Measurements from ENCODE around the gene EXOC3. TPM values are rescaled to one million over a fixed set of nuclear protein-coding genes. Genes with fewer than 3 reads are reported as not detected.

The EXOC3 gene
- total RNA-seq, 4 donors from 2014 or later = 69.9 to 240 (median 76.1) TPM

DNA sequence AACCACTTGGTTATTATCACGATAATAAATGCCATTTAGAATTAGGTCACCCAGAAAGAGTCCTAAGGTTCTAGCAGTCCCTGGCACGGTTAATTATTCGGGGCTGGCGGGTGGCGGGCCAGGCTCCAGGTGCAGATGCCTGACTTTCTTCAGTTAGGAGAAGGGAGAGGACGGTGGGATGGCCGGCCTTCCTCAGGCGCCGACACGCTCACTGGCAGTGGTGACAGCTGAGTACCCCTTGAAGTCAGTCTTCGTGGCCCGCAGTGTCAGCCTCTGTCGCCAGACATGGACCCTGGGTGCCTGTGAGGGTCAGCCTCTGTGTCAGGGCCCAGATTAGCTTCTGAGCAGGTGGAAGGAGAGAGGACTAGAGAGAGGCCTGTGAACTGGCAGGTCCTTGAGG is 21.1 kb upstream of the EXOC3 start:
- WGBS, 2 donors (ENCODE audit: low coverage in 1 of 2) = 93% methylated on average over 13 of the region's 13 CpGs; no CpG with 5 or more reads in 1 of the 2 donors

DNA sequence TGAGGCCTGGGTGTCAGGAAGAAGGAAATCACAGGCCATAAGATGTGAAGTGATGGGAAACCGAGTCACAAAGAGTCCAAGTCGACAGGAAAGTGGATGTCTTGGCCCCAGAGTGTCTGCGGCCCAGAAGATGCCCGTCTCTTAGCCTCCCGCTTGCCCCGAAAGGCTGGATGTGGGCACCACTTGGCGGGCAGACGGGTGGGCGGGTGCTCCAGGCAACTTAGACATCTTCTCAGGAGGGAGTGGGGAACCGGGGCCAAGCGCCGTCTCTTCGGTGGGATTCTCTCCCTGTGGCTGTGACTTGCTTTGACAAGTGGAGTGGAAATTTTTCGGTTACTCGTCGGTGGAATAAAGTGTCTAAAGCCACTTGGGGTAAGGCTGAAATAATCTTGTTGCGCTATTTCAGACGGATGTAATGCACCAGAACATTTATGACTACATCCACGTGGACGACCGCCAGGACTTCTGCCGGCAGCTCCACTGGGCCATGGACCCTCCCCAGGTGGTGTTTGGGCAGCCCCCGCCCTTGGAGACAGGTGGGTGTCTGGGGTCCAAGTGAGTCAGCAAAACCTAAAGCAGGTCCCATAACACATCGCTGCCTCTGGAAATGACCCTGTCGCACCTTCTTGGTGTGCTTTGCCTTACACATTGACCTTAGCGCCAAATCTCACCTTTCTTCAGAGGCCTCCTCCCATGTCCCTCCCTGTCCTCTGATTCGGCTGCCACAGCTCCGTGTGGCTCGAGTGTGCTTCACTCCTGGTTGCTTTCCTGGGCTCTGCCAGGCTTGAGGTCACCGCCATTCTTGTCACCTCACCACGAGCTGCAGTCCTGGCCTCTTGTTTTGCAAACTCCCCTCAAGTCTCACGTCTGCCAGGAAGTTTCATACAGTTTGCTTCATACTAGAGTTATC is 20.4 kb upstream of the EXOC3 start:
- H3K27me3 ChIP-seq = no peaks in the 10 kb centered on the region
- H3K27ac ChIP-seq = no peak overlapping the region
- TF ChIP-seq EP300 (IDR thresholded peaks at IDR 0.05; ENCODE audit: low read depth) = no peak
- TF ChIP-seq CTCF (IDR thresholded peaks at IDR 0.05) = no peak
- TF ChIP-seq POLR2AphosphoS5 (IDR thresholded peaks at IDR 0.05) = no peak
- TF ChIP-seq POLR2A (IDR thresholded peaks at IDR 0.05) = no peak
- no peaks in the 10 kb centered on the region for H3K36me3 ChIP-seq
- WGBS, 2 donors (ENCODE audit: low coverage in 1 of 2) = 59 to 88% methylated on average over 5 to 32 of the region's 32 CpGs
- no peaks in the 10 kb centered on the region for H3K4me1 ChIP-seq
- in situ Hi-C loops (cut with MboI; ENCODE audit: low pct_ligation_motif_present in 1 of 4, low pct_unique_long_range_greater_than_20kb in 1 of 4, low sequenced_read_pairs in 3 of 4) = no loop called here
- no peak overlapping the region for H3K4me3 ChIP-seq
- no peaks in the 10 kb centered on the region for H3K9me3 ChIP-seq
- no peak for DNase-seq
- intact Hi-C loops (cut with DNase I; ENCODE audit: low total_unique reads) = no loop called here

More for the DNA sequence above, 21.1 kb upstream of the EXOC3 start:
- no peak for TF ChIP-seq CTCF (IDR thresholded peaks at IDR 0.05)
- TF ChIP-seq POLR2AphosphoS5 (IDR thresholded peaks at IDR 0.05) = no peak
- TF ChIP-seq POLR2A (IDR thresholded peaks at IDR 0.05) = no peak
- no peak for TF ChIP-seq EP300 (IDR thresholded peaks at IDR 0.05; ENCODE audit: low read depth)
- Histone ChIP-seq H3K9me3 (no peaks in the 10 kb centered on the region), H3K4me3 (no peak overlapping the region), H3K27me3 (no peaks in the 10 kb centered on the region), H3K27ac (no peak overlapping the region), H3K36me3 (no peaks in the 10 kb centered on the region), H3K4me1 (no peaks in the 10 kb centered on the region)
- intact Hi-C loops (cut with DNase I; ENCODE audit: low total_unique reads) = no loop called here
- in situ Hi-C loops (cut with MboI; ENCODE audit: low pct_ligation_motif_present in 1 of 4, low pct_unique_long_range_greater_than_20kb in 1 of 4, low sequenced_read_pairs in 3 of 4) = no loop called here
- DNase-seq = no peak

DNA sequence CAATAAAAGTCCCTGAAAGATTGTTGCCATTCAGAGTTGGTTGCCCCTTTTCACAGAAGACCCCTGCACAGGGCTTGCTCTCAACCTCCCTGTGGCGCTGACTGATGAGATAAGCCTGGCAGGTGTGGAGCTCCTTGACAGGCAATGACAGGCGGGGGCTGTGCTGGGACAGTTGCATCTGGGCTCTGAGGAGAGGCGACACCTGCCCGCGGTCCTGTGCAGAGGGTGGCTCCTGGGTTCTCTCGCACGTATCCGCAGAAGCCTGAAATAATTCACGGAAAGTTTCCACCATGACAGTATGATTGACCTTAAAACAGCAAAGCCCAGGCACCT is 19.8 kb upstream of the EXOC3 start:
- Histone ChIP-seq H3K4me1 (no peaks in the 10 kb centered on the region), H3K27ac (no peak overlapping the region), H3K9me3 (no peaks in the 10 kb centered on the region), H3K27me3 (no peaks in the 10 kb centered on the region), H3K36me3 (no peaks in the 10 kb centered on the region), H3K4me3 (no peak overlapping the region)
- DNase-seq = no peak
- TF ChIP-seq POLR2A (IDR thresholded peaks at IDR 0.05) (no peak), EP300 (IDR thresholded peaks at IDR 0.05; ENCODE audit: low read depth) (no peak), CTCF (IDR thresholded peaks at IDR 0.05) (no peak), POLR2AphosphoS5 (IDR thresholded peaks at IDR 0.05) (no peak)
- 78 to 92% methylated on average over 5 to 9 of the region's 9 CpGs for WGBS, 2 donors (ENCODE audit: low coverage in 1 of 2)
- in situ Hi-C loops (cut with MboI; ENCODE audit: low pct_ligation_motif_present in 1 of 4, low pct_unique_long_range_greater_than_20kb in 1 of 4, low sequenced_read_pairs in 3 of 4) = no loop called here
- intact Hi-C loops (cut with DNase I; ENCODE audit: low total_unique reads) = no loop called here

DNA sequence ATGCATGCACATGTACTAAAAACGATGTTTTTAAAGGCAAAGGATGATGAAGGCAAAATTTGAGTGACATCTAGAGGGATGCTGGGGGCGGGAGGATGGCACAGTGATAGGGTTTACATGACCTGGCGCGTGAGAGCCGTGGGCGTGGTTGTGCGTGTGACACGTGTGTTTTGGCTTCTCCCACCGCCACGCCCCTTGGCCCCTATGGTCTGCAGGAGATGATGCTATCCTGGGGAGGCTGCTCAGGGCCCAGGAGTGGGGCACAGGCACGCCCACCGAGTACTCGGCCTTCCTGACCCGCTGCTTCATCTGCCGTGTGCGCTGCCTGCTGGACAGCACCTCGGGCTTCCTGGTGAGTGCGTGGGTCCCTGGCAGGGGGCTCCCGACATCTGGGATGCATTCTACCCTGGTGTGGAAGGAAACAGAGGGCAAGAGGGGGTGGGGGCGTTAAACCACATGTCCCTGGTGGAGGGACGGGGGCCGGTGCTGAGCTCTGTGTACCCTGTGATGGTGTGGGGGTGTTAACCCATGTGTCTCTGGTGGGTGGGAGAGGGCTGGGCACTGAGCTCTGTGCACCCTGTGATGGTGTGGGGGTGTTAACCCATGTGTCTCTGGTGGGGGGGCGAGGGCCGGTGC is 19.2 kb upstream of the EXOC3 start:
- Histone ChIP-seq H3K27ac (no peak overlapping the region), H3K9me3 (no peaks in the 10 kb centered on the region), H3K4me1 (no peaks in the 10 kb centered on the region), H3K4me3 (no peak overlapping the region), H3K27me3 (no peaks in the 10 kb centered on the region), H3K36me3 (no peaks in the 10 kb centered on the region)
- 80 to 82% methylated on average over 2 to 24 of the region's 24 CpGs for WGBS, 2 donors (ENCODE audit: low coverage in 1 of 2)
- no peak for TF ChIP-seq EP300 (IDR thresholded peaks at IDR 0.05; ENCODE audit: low read depth)
- no peak for TF ChIP-seq POLR2AphosphoS5 (IDR thresholded peaks at IDR 0.05)
- in situ Hi-C loops (cut with MboI; ENCODE audit: low pct_ligation_motif_present in 1 of 4, low pct_unique_long_range_greater_than_20kb in 1 of 4, low sequenced_read_pairs in 3 of 4) (no loop called here), intact Hi-C loops (cut with DNase I; ENCODE audit: low total_unique reads) (no loop called here)
- no peak for DNase-seq

Data from transverse colon (tissue), 4 donors.